Spleen (tissue), 11 donors: ENCODE results near the gene BMF. TPM values are rescaled to one million over a fixed set of nuclear protein-coding genes. Genes with fewer than 3 reads are reported as not detected.
A peak's percentile ranks its signal among the peaks of the same experiment; 100 is the strongest.
"Not testable (repeated sequence)": the region's sequence is repeated elsewhere in the genome, so short reads cannot be mapped to it uniquely, and the experiment has no call there.

ENCODE experiments used
- DNase-seq: peaks from one replicate; pipeline ENCODE4 v3.0.0-alpha.2; 2020
- H3K27ac ChIP-seq, 8 donors: fragments of 200-600 bp; sonication (generic) in 7 of 8; 1 replicate in 4 of 8; 2 replicates in 4 of 8; pipeline versions ENCODE4 v1.5.0 to v1.8.0; 2016 to 2021; ENCODE audit warnings: inconsistent platforms in 4 of 8, mild to moderate bottlenecking in 4 of 8, moderate library complexity in 1 of 8
- H3K27me3 ChIP-seq, 7 donors: fragments of 200-600 bp; sonication (generic) in 6 of 7; replicated peaks in 1 of 7; 1 replicate in 4 of 7; 2 replicates in 3 of 7; pipeline versions ENCODE4 v1.5.0 to v1.8.0; 2016 to 2021; ENCODE audit warnings: inconsistent platforms in 3 of 7, mild to moderate bottlenecking in 1 of 7
- H3K36me3 ChIP-seq, 6 donors: fragments of 200-600 bp; sonication (generic) in 5 of 6; 1 replicate in 4 of 6; 2 replicates in 2 of 6; pipeline versions ENCODE4 v1.5.0 to v1.8.0; 2016 to 2021; ENCODE audit warnings: inconsistent platforms in 2 of 6
- H3K4me1 ChIP-seq, 6 donors: fragments of 200-600 bp; sonication (generic) in 5 of 6; 1 replicate in 3 of 6; 2 replicates in 3 of 6; pipeline versions ENCODE4 v1.5.0 to v1.8.0; 2016 to 2021; ENCODE audit warnings: inconsistent platforms in 3 of 6
- H3K4me3 ChIP-seq, 8 donors: fragments of 200-600 bp; sonication (generic) in 7 of 8; 1 replicate in 4 of 8; 2 replicates in 4 of 8; pipeline versions ENCODE4 v1.5.0 to v1.8.0; 2016 to 2021; ENCODE audit warnings: inconsistent platforms in 4 of 8, mild to moderate bottlenecking in 4 of 8, moderate library complexity in 2 of 8
- H3K9me3 ChIP-seq, 8 donors: fragments of 200-600 bp; sonication (generic) in 7 of 8; 1 replicate in 4 of 8; 2 replicates in 4 of 8; pipeline versions ENCODE4 v1.5.0 to v1.8.0; 2016 to 2021; ENCODE audit warnings: inconsistent platforms in 4 of 8
- POLR2A ChIP-seq, 3 donors: fragments of 450-650 bp; IDR thresholded peaks; one replicate each; pipeline ENCODE4 v1.5.1; 2017; ENCODE audit warnings: antibody characterized with exemption in 3 of 3, mild to moderate bottlenecking in 1 of 3
- POLR2AphosphoS5 ChIP-seq, 3 donors: sonication (generic); formaldehyde crosslinking; IDR thresholded peaks; one replicate each; pipeline ENCODE4 v1.5.1; 2017; ENCODE audit warnings: antibody characterized with exemption in 3 of 3
- WGBS, 5 donors: extraction: QIAGEN DNeasy Blood & Tissue Kit in 3 of 5; methylation state at CpG; one replicate each; pipeline versions ENCODE4 v1.1.5 to v1.1.7; 2013 to 2018; 5-methylcytosine and 5-hydroxymethylcytosine counted together
- intact Hi-C: fragments of 100-400 bp; cut with DNase I; formaldehyde crosslinking; loops from one replicate; pipeline ENCODE4 v1.15.0; 2023; ENCODE audit warnings: low total_unique reads
- polyA plus RNA-seq, 3 donors: library from polyadenylated mRNA; stranded (reverse); fragments of 200-250 nt; gene quantifications; one replicate each; pipeline ENCODE4 v1.2.1, GENCODE V29; 2013
- total RNA-seq, 7 donors: library from RNA; depleted of rRNA in 3 of 7; stranded (reverse); fragments of >200 nt in 3 of 7; fragmentation: NEBNext Ultra II Directional in 4 of 7; extraction: Animal tissue kit (Norgen Biotek cat#: 25700) in 4 of 7; gene quantifications; one replicate each; pipeline versions ENCODE4 v1.1.0 to v1.2.1, GENCODE V29; 2016 to 2021
- TF ChIP-seq, protein P1 (sequence below), 11 experiments: fragments of 200-600 bp in 7 of 11; fragments of 450-650 bp in 4 of 11; sonication (generic) in 4 of 11; IDR thresholded peaks in 8 of 11; conservative IDR thresholded peaks in 3 of 11; 1 replicate in 7 of 11; 2 replicates in 4 of 11; pipeline versions ENCODE4 v1.4.0 to v1.8.0; 2016 to 2021; ENCODE audit warnings: antibody characterized with exemption in 11 of 11, inconsistent platforms in 4 of 11, mild to moderate bottlenecking in 1 of 11
- donor health status: healthy with polysubstance abuse.
- donor health status: DM: no; HTN: no; CAD: no; lungs with moderate emphysema.
- donor health status: DM: no; HTN: no; CAD: no.
- donor health status: Bipolar disorder and iron deficiency.
- donor health status: healthy.
- donor health status: DM: no; HTN: no; CAD: no.
- donor health status: DM: yes; HTN: yes; CAD: no.

The BMF gene
- total and polyA plus RNA-seq, 10 donors = 16.9 to 77.9 (median 33.3) TPM

- intact Hi-C loops = no loop called here
- no peak overlapping the region for H3K27ac ChIP-seq
These were observed 33.2 kb downstream of the BMF start for GRCh38 chr15:40075298-40076044.

DNA sequence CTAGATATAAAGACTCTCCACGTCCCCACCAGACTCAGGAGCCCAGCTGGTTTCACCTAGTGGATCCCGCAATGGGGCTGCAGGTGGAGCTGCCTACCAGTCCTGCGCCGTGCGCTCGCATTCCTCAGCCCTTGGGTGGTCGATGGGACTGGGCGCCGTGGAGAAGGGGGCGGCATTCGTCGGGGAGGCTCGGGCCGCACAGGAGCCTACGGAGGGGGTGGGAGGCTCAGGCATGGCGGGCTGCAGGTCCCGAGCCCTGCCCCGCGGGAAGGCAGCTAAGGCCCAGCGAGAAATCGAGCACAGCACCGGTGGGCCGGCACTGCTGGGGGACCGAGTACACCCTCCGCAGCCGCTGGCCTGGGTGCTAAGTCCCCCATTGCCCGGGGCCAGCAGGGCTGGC, 34.0 kb downstream of the BMF start:
- H3K4me1 ChIP-seq = peaks cover 0 to 28% (median 3%) of the 10 kb centered on the region in 6 donors
- H3K27me3 ChIP-seq, H3K4me3 ChIP-seq, intact Hi-C loops, H3K9me3 ChIP-seq, H3K27ac ChIP-seq, H3K36me3 ChIP-seq: not testable (repeated sequence)
- peak; percentile 47 for DNase-seq
- WGBS, 5 donors = 91 to 98% (median 97%) methylated on average over 16 to 27 of the region's 27 CpGs

More at GRCh38 chr15:40075298-40076044, 33.2 kb downstream of the BMF start:
- Histone ChIP-seq H3K36me3 (no peaks in the 10 kb centered on the region), H3K9me3 (no peaks in the 10 kb centered on the region), H3K4me1 (peaks cover 0 to 22% (median 2%) of the 10 kb centered on the region in 6 donors), H3K4me3 (no peak overlapping the region), H3K27me3 (no peaks in the 10 kb centered on the region)
- peak; percentile 59 for DNase-seq
- TF ChIP-seq POLR2A (IDR thresholded peaks at IDR 0.05) (no peak), POLR2AphosphoS5 (IDR thresholded peaks at IDR 0.05) (no peak)
- TF ChIP-seq, protein P1, sequence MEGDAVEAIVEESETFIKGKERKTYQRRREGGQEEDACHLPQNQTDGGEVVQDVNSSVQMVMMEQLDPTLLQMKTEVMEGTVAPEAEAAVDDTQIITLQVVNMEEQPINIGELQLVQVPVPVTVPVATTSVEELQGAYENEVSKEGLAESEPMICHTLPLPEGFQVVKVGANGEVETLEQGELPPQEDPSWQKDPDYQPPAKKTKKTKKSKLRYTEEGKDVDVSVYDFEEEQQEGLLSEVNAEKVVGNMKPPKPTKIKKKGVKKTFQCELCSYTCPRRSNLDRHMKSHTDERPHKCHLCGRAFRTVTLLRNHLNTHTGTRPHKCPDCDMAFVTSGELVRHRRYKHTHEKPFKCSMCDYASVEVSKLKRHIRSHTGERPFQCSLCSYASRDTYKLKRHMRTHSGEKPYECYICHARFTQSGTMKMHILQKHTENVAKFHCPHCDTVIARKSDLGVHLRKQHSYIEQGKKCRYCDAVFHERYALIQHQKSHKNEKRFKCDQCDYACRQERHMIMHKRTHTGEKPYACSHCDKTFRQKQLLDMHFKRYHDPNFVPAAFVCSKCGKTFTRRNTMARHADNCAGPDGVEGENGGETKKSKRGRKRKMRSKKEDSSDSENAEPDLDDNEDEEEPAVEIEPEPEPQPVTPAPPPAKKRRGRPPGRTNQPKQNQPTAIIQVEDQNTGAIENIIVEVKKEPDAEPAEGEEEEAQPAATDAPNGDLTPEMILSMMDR (IDR thresholded peaks at IDR 0.05 in 8 of 11, conservative IDR thresholded peaks at IDR 0.05 in 3 of 11) = no peak
- WGBS, 5 donors = 69 to 85% (median 77%) methylated on average over 18 of the region's 18 CpGs

GRCh38 chr15:40073716-40074490, 34.8 kb downstream of the BMF start:
- H3K36me3 ChIP-seq, intact Hi-C loops, H3K4me3 ChIP-seq, H3K27ac ChIP-seq, H3K27me3 ChIP-seq, H3K9me3 ChIP-seq: not testable (repeated sequence)
- WGBS, 5 donors = 47 to 67% (median 60%) methylated on average over 26 to 34 of the region's 34 CpGs
- peaks cover 0 to 35% (median 11%) of the 10 kb centered on the region in 6 donors for H3K4me1 ChIP-seq
- DNase-seq = peak; percentile 56

DNA sequence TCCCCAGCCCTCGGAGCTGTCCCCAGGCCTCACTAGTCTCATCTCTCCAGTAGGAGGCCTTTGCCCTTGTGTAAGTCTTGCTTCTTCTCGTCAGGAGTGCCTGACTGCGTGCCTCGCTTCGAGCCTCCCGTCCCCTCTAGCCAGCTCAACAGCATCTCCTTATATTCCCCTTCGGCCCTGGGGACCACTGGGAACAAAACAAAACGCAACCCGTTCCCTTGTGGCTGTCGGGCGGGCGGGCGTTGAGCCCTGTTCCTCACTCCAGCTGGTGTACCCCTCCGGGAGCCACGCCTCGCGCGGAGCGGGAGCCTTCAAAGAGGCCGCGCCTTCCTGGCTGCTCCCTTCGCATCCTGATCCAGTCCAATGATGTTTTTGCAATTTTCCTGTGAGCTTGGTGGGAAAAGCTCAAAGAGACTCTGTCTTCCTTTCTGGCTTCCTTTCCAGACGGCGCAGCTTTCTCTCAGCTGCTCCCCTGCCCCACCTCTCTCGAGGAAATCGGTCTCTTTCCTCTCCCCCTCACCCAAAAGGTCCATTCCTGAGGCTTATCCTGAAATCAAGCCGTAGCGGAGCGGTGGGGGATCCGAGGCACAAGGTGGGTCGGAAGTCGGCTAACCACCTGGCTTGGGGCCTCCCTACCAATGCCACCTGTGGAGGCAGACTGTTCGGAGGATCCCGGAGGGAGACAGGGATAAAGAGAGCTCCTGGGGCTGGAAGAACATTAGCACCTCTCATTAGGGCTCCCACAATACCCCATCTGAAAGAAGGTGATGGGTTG, 36.3 kb downstream of the BMF start:
- Histone ChIP-seq H3K27me3 (no peaks in the 10 kb centered on the region), H3K4me1 (peaks cover 0 to 50% (median 18%) of the 10 kb centered on the region in 6 donors), H3K4me3 (no peak overlapping the region), H3K36me3 (no peaks in the 10 kb centered on the region), H3K9me3 (no peaks in the 10 kb centered on the region), H3K27ac (no peak overlapping the region)
- intact Hi-C loops = no loop called here
- TF ChIP-seq POLR2AphosphoS5 (IDR thresholded peaks at IDR 0.05) = peak in 1 of 3 donors; percentile 8
- TF ChIP-seq, protein P1 (IDR thresholded peaks at IDR 0.05 in 8 of 11, conservative IDR thresholded peaks at IDR 0.05 in 3 of 11) = no peak
- 61 to 88% (median 78%) methylated on average over 34 of the region's 34 CpGs for WGBS, 5 donors
- DNase-seq = peak; percentile 69
